ENCODE measurements around the gene POM121L12.

Gene POM121L12

GRCh38 chr7:53035499-53036412 lies at the start of gene POM121L12:
POM121L12 (plus strand) TSS chr7:53035633; CDS start chr7:53035672, 39 bp downstream.
- TF ChIP-seq CTCF (IDR thresholded peaks at IDR 0.05): no peak
- no peak for DNase-seq (ENCODE audit: low spot score)
- Histone ChIP-seq H3K27ac (no peak within 1 kb of the TSS), H3K4me3 (no peak within 1 kb of the TSS)

- no peak overlapping the region for H3K27ac ChIP-seq
- H3K4me3 ChIP-seq: no peak overlapping the region
- no peak for DNase-seq (ENCODE audit: low spot score)
- TF ChIP-seq CTCF (IDR thresholded peaks at IDR 0.05): no peak
Observed at GRCh38 chr7:52992001-52992400, 43.4 kb upstream of the POM121L12 start.

GRCh38 chr7:52992479-52993162 lies 42.8 kb upstream of the POM121L12 start:
- Histone ChIP-seq H3K4me3 (no peak overlapping the region), H3K27ac (no peak overlapping the region)
- DNase-seq (ENCODE audit: low spot score): no peak
- no peak for TF ChIP-seq CTCF (IDR thresholded peaks at IDR 0.05)

GRCh38 chr7:52995676-52996075 lies 39.8 kb upstream of the POM121L12 start:
- no peak overlapping the region for H3K4me3 ChIP-seq
- DNase-seq (ENCODE audit: low spot score): no peak
- no peak overlapping the region for H3K27ac ChIP-seq
- no peak for TF ChIP-seq CTCF (IDR thresholded peaks at IDR 0.05)

GRCh38 chr7:53001221-53001620 lies 34.2 kb upstream of the POM121L12 start:
- no peak overlapping the region for H3K4me3 ChIP-seq
- no peak for TF ChIP-seq CTCF (IDR thresholded peaks at IDR 0.05)
- no peak for DNase-seq (ENCODE audit: low spot score)
- H3K27ac ChIP-seq: no peak overlapping the region

GRCh38 chr7:53002389-53002788 lies 33.0 kb upstream of the POM121L12 start:
- DNase-seq (ENCODE audit: low spot score): no peak
- H3K27ac ChIP-seq: no peak overlapping the region
- TF ChIP-seq CTCF (IDR thresholded peaks at IDR 0.05): no peak
- no peak overlapping the region for H3K4me3 ChIP-seq

All from coronary artery (tissue), 2 donors.